ENCODE results near the gene ZBED3. TPM values are rescaled to one million over a fixed set of nuclear protein-coding genes. Genes with fewer than 3 reads are reported as not detected.

Gene ZBED3
- total RNA-seq, 1 donor: 1.1 TPM

DNA sequence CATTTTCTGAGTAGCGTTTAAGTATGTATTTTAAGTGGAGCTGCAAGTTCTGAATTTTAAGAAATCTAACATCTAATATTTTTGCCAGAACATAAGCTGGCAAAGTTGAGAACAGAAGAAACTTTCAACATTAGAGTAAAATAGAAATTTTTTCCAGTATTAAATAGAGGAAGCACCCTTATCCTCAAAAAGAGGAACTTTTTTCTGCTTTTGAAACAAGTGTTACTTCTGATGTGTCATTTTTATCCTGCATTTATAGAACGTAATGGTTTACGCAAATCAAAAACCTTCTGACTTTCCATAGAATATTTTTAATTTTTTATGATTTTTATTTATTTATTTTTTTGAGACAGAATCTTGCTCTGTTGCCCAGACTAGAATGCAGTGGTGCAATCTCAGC, 21.8 kb downstream of the ZBED3 start:
- no peak overlapping the region for H2AFZ ChIP-seq (ENCODE audit: low read length)
- peaks cover 31% of the 10 kb centered on the region for H3K36me3 ChIP-seq (ENCODE audit: insufficient read depth, low read length)
- H3K9me3 ChIP-seq (ENCODE audit: low read depth, low read length): no peaks in the 10 kb centered on the region
- DNase-seq (ENCODE audit: insufficient read length, low spot score, missing footprints): no peak
- TF ChIP-seq, protein P1, sequence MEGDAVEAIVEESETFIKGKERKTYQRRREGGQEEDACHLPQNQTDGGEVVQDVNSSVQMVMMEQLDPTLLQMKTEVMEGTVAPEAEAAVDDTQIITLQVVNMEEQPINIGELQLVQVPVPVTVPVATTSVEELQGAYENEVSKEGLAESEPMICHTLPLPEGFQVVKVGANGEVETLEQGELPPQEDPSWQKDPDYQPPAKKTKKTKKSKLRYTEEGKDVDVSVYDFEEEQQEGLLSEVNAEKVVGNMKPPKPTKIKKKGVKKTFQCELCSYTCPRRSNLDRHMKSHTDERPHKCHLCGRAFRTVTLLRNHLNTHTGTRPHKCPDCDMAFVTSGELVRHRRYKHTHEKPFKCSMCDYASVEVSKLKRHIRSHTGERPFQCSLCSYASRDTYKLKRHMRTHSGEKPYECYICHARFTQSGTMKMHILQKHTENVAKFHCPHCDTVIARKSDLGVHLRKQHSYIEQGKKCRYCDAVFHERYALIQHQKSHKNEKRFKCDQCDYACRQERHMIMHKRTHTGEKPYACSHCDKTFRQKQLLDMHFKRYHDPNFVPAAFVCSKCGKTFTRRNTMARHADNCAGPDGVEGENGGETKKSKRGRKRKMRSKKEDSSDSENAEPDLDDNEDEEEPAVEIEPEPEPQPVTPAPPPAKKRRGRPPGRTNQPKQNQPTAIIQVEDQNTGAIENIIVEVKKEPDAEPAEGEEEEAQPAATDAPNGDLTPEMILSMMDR (IDR thresholded peaks at IDR 0.05; ENCODE audit: extremely low read depth, low read depth, low read length): no peak
- H3K4me1 ChIP-seq (ENCODE audit: insufficient read depth, low read length): peaks cover 8% of the 10 kb centered on the region
- no peak overlapping the region for H3K4me2 ChIP-seq (ENCODE audit: insufficient read depth, low read length)
- no peaks in the 10 kb centered on the region for H4K20me1 ChIP-seq (ENCODE audit: insufficient read depth, low read length)
- H3K4me3 ChIP-seq (ENCODE audit: insufficient read depth, low read length): no peak overlapping the region
- H3K27me3 ChIP-seq (ENCODE audit: insufficient read depth, low read length): no peaks in the 10 kb centered on the region
- H3K79me2 ChIP-seq (ENCODE audit: insufficient read depth, low read length): no peaks in the 10 kb centered on the region
- H3K27ac ChIP-seq (ENCODE audit: low read depth, low read length): no peak overlapping the region

DNA sequence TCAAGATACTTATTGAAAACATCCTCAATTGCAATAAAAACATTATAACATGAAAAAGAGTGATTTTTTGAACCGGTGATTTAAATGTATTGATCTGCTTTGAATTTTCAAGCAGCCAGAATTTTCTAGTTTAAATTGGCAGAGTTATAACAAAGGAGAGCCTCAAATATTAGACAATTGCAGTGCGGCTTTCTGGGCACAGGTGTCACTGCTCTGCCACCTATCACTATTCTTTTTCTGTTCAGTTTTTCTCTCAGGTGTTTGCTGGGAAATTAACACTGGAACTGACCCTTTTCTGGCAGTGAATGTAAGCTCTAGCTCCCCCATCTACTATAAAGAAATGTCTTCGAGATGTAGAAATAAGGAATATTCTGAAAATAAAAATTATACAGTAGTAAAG, 23.0 kb downstream of the ZBED3 start:
- Histone ChIP-seq H3K36me3 (ENCODE audit: insufficient read depth, low read length) (peaks cover 43% of the 10 kb centered on the region), H3K9me3 (ENCODE audit: low read depth, low read length) (no peaks in the 10 kb centered on the region), H4K20me1 (ENCODE audit: insufficient read depth, low read length) (no peaks in the 10 kb centered on the region), H3K27ac (ENCODE audit: low read depth, low read length) (no peak overlapping the region), H3K4me2 (ENCODE audit: insufficient read depth, low read length) (no peak overlapping the region), H3K27me3 (ENCODE audit: insufficient read depth, low read length) (no peaks in the 10 kb centered on the region), H2AFZ (ENCODE audit: low read length) (no peak overlapping the region), H3K79me2 (ENCODE audit: insufficient read depth, low read length) (no peaks in the 10 kb centered on the region), H3K4me3 (ENCODE audit: insufficient read depth, low read length) (no peak overlapping the region), H3K4me1 (ENCODE audit: insufficient read depth, low read length) (peaks cover 8% of the 10 kb centered on the region)
- DNase-seq (ENCODE audit: insufficient read length, low spot score, missing footprints): no peak
- TF ChIP-seq, protein P1 (IDR thresholded peaks at IDR 0.05; ENCODE audit: extremely low read depth, low read depth, low read length): no peak

DNA sequence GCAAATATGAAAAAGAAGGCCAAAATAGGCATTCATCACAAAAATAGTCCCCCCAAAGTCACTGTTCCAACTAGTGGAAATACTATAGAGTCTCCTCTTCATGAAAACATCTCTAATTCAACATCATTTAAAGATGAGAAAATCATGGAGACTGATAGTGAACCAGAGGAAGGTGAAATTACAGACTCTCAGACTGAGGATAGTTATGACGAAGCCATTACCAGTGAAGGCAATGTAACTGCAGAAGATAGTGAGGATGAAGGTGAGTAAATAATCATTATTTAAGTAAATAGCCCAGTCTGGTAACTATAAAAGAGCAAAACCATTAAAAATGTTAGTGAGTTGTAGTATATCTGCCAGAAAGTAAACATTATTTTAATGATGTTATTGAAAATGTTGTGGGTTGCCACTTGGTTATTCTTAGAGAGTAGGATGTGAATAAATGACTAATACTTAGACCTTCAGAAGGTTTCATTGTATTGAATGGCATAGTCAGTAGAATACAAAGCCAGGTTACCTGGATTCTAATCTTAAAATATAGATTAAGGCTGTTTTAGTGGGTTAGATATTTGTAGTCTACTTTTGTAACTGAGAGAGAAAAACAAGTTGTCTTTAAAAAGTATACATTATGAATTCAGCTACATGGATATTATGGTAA, 40.5 kb downstream of the ZBED3 start:
- H3K4me2 ChIP-seq (ENCODE audit: insufficient read depth, low read length): no peak overlapping the region
- no peaks in the 10 kb centered on the region for H4K20me1 ChIP-seq (ENCODE audit: insufficient read depth, low read length)
- no peaks in the 10 kb centered on the region for H3K79me2 ChIP-seq (ENCODE audit: insufficient read depth, low read length)
- no peak overlapping the region for H3K27ac ChIP-seq (ENCODE audit: low read depth, low read length)
- no peak overlapping the region for H2AFZ ChIP-seq (ENCODE audit: low read length)
- no peaks in the 10 kb centered on the region for H3K4me1 ChIP-seq (ENCODE audit: insufficient read depth, low read length)
- H3K4me3 ChIP-seq (ENCODE audit: insufficient read depth, low read length): no peak overlapping the region
- no peaks in the 10 kb centered on the region for H3K9me3 ChIP-seq (ENCODE audit: low read depth, low read length)
- TF ChIP-seq, protein P1 (IDR thresholded peaks at IDR 0.05; ENCODE audit: extremely low read depth, low read depth, low read length): no peak
- H3K27me3 ChIP-seq (ENCODE audit: insufficient read depth, low read length): no peaks in the 10 kb centered on the region
- H3K36me3 ChIP-seq (ENCODE audit: insufficient read depth, low read length): peaks cover 27% of the 10 kb centered on the region
- no peak for DNase-seq (ENCODE audit: insufficient read length, low spot score, missing footprints)

DNA sequence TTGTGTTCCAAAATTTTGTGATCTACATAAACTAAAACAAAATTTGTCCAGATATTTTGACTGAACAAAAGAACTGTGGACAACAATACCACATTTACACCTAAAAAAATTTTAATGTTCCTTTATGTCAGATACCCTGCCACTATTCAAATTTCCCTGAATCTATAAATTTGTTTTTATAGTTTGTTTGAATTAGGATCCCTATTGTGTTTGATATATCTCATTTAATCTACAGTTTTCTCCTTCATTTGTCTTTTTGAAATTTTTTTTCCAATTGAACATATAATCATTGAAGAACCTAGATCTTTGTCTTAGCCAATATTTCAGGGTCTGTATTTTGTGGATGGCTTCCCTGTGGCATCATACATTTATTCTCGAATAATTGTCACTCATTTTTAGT, 51.1 kb downstream of the ZBED3 start:
- no peaks in the 10 kb centered on the region for H3K9me3 ChIP-seq (ENCODE audit: low read depth, low read length)
- no peak overlapping the region for H3K4me2 ChIP-seq (ENCODE audit: insufficient read depth, low read length)
- no peaks in the 10 kb centered on the region for H4K20me1 ChIP-seq (ENCODE audit: insufficient read depth, low read length)
- peaks cover 24% of the 10 kb centered on the region for H3K79me2 ChIP-seq (ENCODE audit: insufficient read depth, low read length)
- H3K36me3 ChIP-seq (ENCODE audit: insufficient read depth, low read length): peaks cover 45% of the 10 kb centered on the region
- H3K4me3 ChIP-seq (ENCODE audit: insufficient read depth, low read length): no peak overlapping the region
- H3K27ac ChIP-seq (ENCODE audit: low read depth, low read length): no peak overlapping the region
- H3K27me3 ChIP-seq (ENCODE audit: insufficient read depth, low read length): no peaks in the 10 kb centered on the region
- TF ChIP-seq, protein P1 (IDR thresholded peaks at IDR 0.05; ENCODE audit: extremely low read depth, low read depth, low read length): no peak
- no peak overlapping the region for H2AFZ ChIP-seq (ENCODE audit: low read length)
- DNase-seq (ENCODE audit: insufficient read length, low spot score, missing footprints): peak; percentile 55
- H3K4me1 ChIP-seq (ENCODE audit: insufficient read depth, low read length): peaks cover 6% of the 10 kb centered on the region
